Measurements from ENCODE around the gene CNTNAP2. TPM values are rescaled to one million over a fixed set of nuclear protein-coding genes. Genes with fewer than 3 reads are reported as not detected.

Gene CNTNAP2
- total and polyA plus RNA-seq, 2 of the 13 experiments (the other 11 are each of a cell fraction or from before 2014, with no cell fraction given) = 0.40 to 0.42 TPM

DNA sequence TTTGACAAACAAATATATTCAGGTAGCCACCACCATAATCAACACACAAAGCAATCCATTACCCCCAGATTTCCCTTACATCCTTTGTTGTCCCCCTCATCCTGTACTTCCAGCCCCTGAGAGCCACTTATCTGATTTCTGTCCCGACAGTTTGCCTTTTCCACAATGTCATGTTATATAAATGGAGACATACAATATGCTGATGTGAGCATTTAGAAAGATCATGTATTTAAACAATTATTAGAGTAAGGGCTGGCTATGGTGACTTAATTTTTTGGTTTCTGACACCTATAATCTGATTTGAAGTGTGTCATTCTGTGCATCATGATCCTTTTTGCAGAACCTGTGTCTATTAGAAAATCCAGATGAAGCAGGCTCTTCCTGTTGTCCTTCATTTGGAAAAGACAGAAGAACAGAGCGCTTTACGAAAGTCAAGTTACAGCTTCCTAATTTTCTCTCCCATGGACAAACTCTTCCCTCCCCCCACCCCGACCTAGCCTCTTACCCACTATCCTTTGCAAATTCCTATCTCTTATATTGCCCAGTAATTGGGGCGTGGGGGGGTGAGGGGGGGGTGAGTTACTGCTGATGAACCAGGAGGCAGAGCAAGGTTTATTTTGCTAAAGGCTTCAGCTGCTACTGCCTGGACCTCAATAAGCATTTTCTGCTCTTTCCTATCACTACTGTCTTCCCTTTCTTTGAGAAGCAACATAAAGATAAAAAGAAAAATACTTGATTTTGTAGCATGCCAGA lies 2221.6 kb downstream of the CNTNAP2 start (continued):
- TF ChIP-seq, protein P1, sequence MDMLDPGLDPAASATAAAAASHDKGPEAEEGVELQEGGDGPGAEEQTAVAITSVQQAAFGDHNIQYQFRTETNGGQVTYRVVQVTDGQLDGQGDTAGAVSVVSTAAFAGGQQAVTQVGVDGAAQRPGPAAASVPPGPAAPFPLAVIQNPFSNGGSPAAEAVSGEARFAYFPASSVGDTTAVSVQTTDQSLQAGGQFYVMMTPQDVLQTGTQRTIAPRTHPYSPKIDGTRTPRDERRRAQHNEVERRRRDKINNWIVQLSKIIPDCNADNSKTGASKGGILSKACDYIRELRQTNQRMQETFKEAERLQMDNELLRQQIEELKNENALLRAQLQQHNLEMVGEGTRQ (IDR thresholded peaks at IDR 0.05; ENCODE audit: low read depth, low read length) = no peak
- TF ChIP-seq, protein P1 (CRISPR knock-in tag; IDR thresholded peaks at IDR 0.05; ENCODE audit: borderline replicate concordance) = no peak
- TF ChIP-seq ZNF724P (CRISPR knock-in tag; IDR thresholded peaks at IDR 0.05; ENCODE audit: borderline replicate concordance) (no peak), ZNF256 (CRISPR knock-in tag; conservative IDR thresholded peaks at IDR 0.05) (no peak), ZNF234 (CRISPR knock-in tag; conservative IDR thresholded peaks at IDR 0.05) (no peak), HDAC1 (CRISPR knock-in tag; IDR thresholded peaks at IDR 0.05) (no peak), BHLHE40 (IDR thresholded peaks at IDR 0.05; ENCODE audit: low read length) (no peak)
- TF ChIP-seq, protein P2, sequence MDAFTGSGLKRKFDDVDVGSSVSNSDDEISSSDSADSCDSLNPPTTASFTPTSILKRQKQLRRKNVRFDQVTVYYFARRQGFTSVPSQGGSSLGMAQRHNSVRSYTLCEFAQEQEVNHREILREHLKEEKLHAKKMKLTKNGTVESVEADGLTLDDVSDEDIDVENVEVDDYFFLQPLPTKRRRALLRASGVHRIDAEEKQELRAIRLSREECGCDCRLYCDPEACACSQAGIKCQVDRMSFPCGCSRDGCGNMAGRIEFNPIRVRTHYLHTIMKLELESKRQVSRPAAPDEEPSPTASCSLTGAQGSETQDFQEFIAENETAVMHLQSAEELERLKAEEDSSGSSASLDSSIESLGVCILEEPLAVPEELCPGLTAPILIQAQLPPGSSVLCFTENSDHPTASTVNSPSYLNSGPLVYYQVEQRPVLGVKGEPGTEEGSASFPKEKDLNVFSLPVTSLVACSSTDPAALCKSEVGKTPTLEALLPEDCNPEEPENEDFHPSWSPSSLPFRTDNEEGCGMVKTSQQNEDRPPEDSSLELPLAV (CRISPR knock-in tag; conservative IDR thresholded peaks at IDR 0.05; ENCODE audit: low read depth) = no peak
